ENCODE results near the gene LUC7L2.
"Not testable (repeated sequence)": the region's sequence is repeated elsewhere in the genome, so short reads cannot be mapped to it uniquely, and the experiment has no call there.

DNA sequence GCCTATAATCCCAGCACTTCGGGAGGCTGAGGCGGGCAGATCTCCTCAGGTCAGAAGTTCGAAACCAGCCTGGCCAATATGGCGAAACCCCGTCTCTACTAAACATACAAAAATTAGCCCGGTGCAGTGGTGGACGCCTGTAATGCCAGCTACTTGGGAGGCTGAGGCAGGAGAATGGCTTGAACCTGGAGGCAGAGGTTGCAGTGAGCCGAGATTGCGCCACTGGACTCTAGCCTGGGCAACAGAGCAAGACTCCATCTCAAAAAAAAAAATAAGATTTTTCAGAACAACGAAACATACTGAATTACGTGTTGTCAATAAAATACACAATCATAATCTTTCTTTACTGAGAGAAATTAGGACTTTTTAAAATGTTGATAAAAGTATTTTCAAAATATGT, 35.0 kb upstream of the LUC7L2 start:
- not testable (repeated sequence) for TF ChIP-seq CTCF, EZH2 (IDR thresholded peaks at IDR 0.05)

Data from neural progenitor cell (in vitro differentiated cells).